Measurements from ENCODE around the gene TNNI3. TPM values are rescaled to one million over a fixed set of nuclear protein-coding genes. Genes with fewer than 3 reads are reported as not detected.

TNNI3 gene
- total RNA-seq, 1 experiment from 2014 or later, result 14.6 TPM

DNA sequence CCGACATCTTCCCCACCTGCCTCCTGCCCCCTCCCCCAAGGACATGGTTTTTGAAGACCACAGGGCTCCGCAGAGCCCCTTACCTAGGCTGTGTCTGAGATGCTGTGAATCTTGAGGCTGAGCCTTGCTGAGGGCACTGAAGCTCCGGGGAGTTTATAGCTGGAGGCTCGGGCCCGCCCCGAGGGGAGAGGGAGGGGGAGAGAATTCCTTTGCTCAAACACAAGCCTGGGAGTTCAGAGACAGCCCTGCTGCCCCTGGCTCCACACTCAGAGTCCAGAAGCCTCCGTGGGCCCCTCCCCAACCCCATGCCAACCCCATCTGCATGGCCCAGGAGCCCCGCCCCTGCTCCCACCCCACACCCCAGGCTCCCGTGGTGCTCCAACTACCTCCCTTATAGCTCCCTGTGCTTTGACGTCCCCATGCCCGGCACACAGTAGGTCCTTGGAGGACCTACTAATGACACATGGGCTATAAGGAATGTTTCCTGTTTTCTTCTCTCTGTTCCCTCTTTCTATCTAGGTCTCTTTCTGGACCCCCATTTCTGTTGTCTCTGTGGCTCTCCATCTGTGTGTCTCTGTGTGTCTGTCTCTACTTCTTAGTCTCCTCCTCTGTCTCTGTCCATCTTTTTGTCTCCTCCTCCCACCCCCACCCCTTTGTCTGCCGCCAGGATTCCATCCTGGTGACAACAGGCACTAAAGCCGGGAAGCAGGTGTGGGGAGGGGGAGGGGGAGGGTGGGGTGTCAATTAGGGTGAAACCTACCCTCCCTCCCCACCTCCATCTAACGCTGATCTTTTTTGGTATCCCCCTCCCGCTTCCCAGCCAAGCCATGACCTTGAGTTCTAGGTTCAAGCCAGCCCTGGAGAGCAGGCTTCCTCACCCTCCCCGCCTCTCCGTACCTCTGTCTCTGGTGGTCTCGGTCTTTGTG lies 8.2 kb downstream of the TNNI3 start, which contains the start of gene TNNT1:
Gene TNNT1 (minus strand): TSS at position 129 of the 926 bp plus-strand sequence. CDS start 2,049 bp downstream, outside the sequence.
- Histone ChIP-seq H3K4me3 (ENCODE audit: low read depth in 2 of 2, low read length in 2 of 2) (no peak within 1 kb of the TSS), H3K4me1 (ENCODE audit: control insufficient read depth, insufficient read depth, low read length) (peaks cover 17% of the 10 kb centered on the region; the same call in 1 of the 2 replicates), H3K9me3 (ENCODE audit: control insufficient read depth, insufficient read depth, low read depth, low read length) (no peaks in the 10 kb centered on the region), H3K27me3 (ENCODE audit: control insufficient read depth, insufficient read depth, low read length) (no peaks in the 10 kb centered on the region), H3K27ac (ENCODE audit: low read length) (peak within 1 kb of the TSS; percentile 31; the same call in 1 of the 2 replicates), H3K36me3 (ENCODE audit: control insufficient read depth, insufficient read depth, low read length) (no peaks in the 10 kb centered on the region)
- in situ Hi-C loops (cut with HindIII; ENCODE audit: low pct_unique_long_range_greater_than_20kb, low sequenced_read_pairs), result no loop called here
- BruUV-seq (replicated peaks), result no TSS peak
- TF ChIP-seq POLR2AphosphoS5 (IDR thresholded peaks at IDR 0.05; ENCODE audit: low read depth, low read length) (no peak), TCF7L2 (IDR thresholded peaks at IDR 0.05; ENCODE audit: low read depth, low read length) (no peak), SIN3A (IDR thresholded peaks at IDR 0.05; ENCODE audit: borderline replicate concordance, insufficient read depth, low read depth, low read length) (no peak)
- TF ChIP-seq, protein P1, sequence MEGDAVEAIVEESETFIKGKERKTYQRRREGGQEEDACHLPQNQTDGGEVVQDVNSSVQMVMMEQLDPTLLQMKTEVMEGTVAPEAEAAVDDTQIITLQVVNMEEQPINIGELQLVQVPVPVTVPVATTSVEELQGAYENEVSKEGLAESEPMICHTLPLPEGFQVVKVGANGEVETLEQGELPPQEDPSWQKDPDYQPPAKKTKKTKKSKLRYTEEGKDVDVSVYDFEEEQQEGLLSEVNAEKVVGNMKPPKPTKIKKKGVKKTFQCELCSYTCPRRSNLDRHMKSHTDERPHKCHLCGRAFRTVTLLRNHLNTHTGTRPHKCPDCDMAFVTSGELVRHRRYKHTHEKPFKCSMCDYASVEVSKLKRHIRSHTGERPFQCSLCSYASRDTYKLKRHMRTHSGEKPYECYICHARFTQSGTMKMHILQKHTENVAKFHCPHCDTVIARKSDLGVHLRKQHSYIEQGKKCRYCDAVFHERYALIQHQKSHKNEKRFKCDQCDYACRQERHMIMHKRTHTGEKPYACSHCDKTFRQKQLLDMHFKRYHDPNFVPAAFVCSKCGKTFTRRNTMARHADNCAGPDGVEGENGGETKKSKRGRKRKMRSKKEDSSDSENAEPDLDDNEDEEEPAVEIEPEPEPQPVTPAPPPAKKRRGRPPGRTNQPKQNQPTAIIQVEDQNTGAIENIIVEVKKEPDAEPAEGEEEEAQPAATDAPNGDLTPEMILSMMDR (IDR thresholded peaks at IDR 0.05), result no peak
- TF ChIP-seq, protein P2, sequence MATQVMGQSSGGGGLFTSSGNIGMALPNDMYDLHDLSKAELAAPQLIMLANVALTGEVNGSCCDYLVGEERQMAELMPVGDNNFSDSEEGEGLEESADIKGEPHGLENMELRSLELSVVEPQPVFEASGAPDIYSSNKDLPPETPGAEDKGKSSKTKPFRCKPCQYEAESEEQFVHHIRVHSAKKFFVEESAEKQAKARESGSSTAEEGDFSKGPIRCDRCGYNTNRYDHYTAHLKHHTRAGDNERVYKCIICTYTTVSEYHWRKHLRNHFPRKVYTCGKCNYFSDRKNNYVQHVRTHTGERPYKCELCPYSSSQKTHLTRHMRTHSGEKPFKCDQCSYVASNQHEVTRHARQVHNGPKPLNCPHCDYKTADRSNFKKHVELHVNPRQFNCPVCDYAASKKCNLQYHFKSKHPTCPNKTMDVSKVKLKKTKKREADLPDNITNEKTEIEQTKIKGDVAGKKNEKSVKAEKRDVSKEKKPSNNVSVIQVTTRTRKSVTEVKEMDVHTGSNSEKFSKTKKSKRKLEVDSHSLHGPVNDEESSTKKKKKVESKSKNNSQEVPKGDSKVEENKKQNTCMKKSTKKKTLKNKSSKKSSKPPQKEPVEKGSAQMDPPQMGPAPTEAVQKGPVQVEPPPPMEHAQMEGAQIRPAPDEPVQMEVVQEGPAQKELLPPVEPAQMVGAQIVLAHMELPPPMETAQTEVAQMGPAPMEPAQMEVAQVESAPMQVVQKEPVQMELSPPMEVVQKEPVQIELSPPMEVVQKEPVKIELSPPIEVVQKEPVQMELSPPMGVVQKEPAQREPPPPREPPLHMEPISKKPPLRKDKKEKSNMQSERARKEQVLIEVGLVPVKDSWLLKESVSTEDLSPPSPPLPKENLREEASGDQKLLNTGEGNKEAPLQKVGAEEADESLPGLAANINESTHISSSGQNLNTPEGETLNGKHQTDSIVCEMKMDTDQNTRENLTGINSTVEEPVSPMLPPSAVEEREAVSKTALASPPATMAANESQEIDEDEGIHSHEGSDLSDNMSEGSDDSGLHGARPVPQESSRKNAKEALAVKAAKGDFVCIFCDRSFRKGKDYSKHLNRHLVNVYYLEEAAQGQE (IDR thresholded peaks at IDR 0.05; ENCODE audit: insufficient read depth in 1 of 2, low read depth in 2 of 2, low read length in 1 of 2), result no peak
- no peak for DNase-seq (ENCODE audit: low read depth, low spot score)
- ChIA-PET CTCF (interaction anchor here (0.6 to 0.8 kb wide), 2 partner anchors 14 to 18 kb away, joined by 4 read pairs; no protein-coding TSS in a partner anchor), POLR2A (no interaction called here)
- no peak for ATAC-seq
- intact Hi-C loops (cut with micrococcal nuclease; ENCODE audit: unreplicated experiment), result loop anchor here (10.0 kb wide), 1 partner anchor 275 kb away; no protein-coding TSS in a partner anchor

DNA sequence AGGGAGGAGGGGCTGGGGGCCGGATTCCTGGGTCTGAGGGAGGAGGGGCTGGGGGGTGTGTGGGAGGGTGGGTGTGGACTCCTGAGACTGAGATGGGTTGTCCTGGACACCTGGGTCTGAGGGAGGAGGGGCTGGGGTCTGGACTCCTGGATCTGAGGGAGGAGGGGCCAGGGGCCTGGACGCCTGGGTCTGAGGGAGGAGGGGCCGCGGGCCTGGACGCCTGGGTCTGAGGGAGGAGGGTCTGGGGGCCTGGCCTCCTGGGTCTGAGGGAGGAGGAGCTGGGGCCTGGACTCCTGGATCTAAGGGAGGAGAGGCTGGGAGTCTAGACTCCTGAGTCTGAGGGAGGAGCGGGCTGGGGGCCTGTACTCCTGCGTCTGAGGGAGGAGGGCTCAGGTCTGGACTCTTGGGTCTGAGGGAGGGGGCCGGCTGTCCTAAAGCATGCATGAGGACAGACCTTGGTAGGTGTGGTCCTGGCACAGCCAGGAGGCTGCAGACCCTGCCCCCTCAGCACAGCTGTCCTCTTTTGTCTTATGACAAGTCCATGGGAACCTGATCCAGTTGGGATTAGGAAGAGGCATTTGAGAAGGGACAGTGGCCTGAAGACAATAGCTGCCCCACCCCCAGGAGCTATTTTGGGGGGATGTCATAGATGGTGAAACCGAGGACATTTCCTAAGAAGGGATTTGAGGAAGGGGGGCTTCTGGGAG lies 9.8 kb downstream of the TNNI3 start:
- no peak for TF ChIP-seq TCF7L2 (IDR thresholded peaks at IDR 0.05; ENCODE audit: low read depth, low read length)
- TF ChIP-seq, protein P1 (IDR thresholded peaks at IDR 0.05), result no peak
- TF ChIP-seq, protein P2 (IDR thresholded peaks at IDR 0.05; ENCODE audit: insufficient read depth in 1 of 2, low read depth in 2 of 2, low read length in 1 of 2), result no peak
- TF ChIP-seq POLR2AphosphoS5 (IDR thresholded peaks at IDR 0.05; ENCODE audit: low read depth, low read length), result no peak
- TF ChIP-seq SIN3A (IDR thresholded peaks at IDR 0.05; ENCODE audit: borderline replicate concordance, insufficient read depth, low read depth, low read length), result no peak
- ChIA-PET CTCF (interaction anchor here (0.7 to 1.3 kb wide), 3 partner anchors 9 to 13 kb away, joined by 3 to 6 read pairs (median 5); no protein-coding TSS in a partner anchor), POLR2A (interaction anchor here (0.6 kb wide), 2 partner anchors 9 to 184 kb away, joined by 6 read pairs; no protein-coding TSS in a partner anchor)
- Histone ChIP-seq H3K36me3 (ENCODE audit: control insufficient read depth, insufficient read depth, low read length) (no peaks in the 10 kb centered on the region), H3K9me3 (ENCODE audit: control insufficient read depth, insufficient read depth, low read depth, low read length) (no peaks in the 10 kb centered on the region), H3K4me1 (ENCODE audit: control insufficient read depth, insufficient read depth, low read length) (peaks cover 17% of the 10 kb centered on the region; the same call in 1 of the 2 replicates), H3K4me3 (ENCODE audit: low read depth in 2 of 2, low read length in 2 of 2) (no peak overlapping the region), H3K27ac (ENCODE audit: low read length) (no peak overlapping the region), H3K27me3 (ENCODE audit: control insufficient read depth, insufficient read depth, low read length) (no peaks in the 10 kb centered on the region)
- intact Hi-C loops (cut with micrococcal nuclease; ENCODE audit: unreplicated experiment), result loop anchor here (10.0 kb wide), 1 partner anchor 277 kb away; no protein-coding TSS in a partner anchor
- no peak for ATAC-seq
- no TSS peak for BruUV-seq (replicated peaks)
- DNase-seq (ENCODE audit: low read depth, low spot score), result no peak
- in situ Hi-C loops (cut with HindIII; ENCODE audit: low pct_unique_long_range_greater_than_20kb, low sequenced_read_pairs), result no loop called here

All from Panc1 (cell line).